PC-3 (cell line): ENCODE results near the gene PURA.

Experiments
- EZH2 ChIP-seq: fragments of 300-600 bp; sonication (generic); IDR thresholded peaks from one replicate; pipeline ENCODE4 v1.6.1; 2017; ENCODE audit warnings: antibody characterized with exemption, mild to moderate bottlenecking, low read length; ENCODE audit not compliant: unreplicated experiment
- EZH2phosphoT487 ChIP-seq: fragments of 300-600 bp; sonication (generic); IDR thresholded peaks from 2 replicates; pipeline ENCODE4 v1.6.1; 2018; ENCODE audit warnings: mild to moderate bottlenecking, antibody characterized with exemption, low read length, borderline replicate concordance
- TF ChIP-seq, protein P1 (sequence below): fragments of 300-600 bp; sonication (generic); conservative IDR thresholded peaks from 2 replicates; pipeline ENCODE4 v1.5.1; 2017; ENCODE audit warnings: antibody characterized with exemption, low read depth, mild to moderate bottlenecking, low read length

DNA sequence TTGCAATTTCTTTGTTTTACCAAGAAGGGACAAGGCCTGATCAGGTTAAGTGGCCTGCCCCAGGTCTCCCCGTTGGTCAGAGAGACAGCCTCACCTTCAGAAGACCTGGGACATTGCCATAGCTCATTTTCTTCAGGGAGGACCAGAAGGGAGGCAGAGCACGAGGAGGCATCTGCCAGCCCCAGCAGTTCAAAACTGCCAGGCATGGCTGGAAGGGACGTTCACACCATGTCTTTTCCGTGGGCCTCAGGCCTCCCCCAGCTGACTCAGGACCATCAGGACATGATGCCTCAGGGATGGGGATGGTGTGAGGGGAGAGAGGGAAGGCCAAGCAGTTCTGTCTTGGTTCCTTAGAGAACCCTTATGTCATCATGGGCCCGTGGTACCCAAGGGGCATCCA is 28.3 kb downstream of the PURA start:
- TF ChIP-seq, protein P1, sequence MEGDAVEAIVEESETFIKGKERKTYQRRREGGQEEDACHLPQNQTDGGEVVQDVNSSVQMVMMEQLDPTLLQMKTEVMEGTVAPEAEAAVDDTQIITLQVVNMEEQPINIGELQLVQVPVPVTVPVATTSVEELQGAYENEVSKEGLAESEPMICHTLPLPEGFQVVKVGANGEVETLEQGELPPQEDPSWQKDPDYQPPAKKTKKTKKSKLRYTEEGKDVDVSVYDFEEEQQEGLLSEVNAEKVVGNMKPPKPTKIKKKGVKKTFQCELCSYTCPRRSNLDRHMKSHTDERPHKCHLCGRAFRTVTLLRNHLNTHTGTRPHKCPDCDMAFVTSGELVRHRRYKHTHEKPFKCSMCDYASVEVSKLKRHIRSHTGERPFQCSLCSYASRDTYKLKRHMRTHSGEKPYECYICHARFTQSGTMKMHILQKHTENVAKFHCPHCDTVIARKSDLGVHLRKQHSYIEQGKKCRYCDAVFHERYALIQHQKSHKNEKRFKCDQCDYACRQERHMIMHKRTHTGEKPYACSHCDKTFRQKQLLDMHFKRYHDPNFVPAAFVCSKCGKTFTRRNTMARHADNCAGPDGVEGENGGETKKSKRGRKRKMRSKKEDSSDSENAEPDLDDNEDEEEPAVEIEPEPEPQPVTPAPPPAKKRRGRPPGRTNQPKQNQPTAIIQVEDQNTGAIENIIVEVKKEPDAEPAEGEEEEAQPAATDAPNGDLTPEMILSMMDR, result no peak
- no peak for TF ChIP-seq EZH2
- TF ChIP-seq EZH2phosphoT487, result no peak
